Stimulated activated CD8-positive, alpha-beta memory T cell treated with anti-CD3 and anti-CD28 coated beads, Interleukin-12 subunit alpha, Interleukin-12 subunit beta, amount 100 ng/mL, for 24 hours (primary cell): Measurements from ENCODE around the gene ADAMTS17.

Source experiments
- DNase-seq: peaks from one replicate; pipeline ENCODE4 v3.0.0-alpha.2; 2020; ENCODE audit errors: extremely low read depth

Gene ADAMTS17

DNA sequence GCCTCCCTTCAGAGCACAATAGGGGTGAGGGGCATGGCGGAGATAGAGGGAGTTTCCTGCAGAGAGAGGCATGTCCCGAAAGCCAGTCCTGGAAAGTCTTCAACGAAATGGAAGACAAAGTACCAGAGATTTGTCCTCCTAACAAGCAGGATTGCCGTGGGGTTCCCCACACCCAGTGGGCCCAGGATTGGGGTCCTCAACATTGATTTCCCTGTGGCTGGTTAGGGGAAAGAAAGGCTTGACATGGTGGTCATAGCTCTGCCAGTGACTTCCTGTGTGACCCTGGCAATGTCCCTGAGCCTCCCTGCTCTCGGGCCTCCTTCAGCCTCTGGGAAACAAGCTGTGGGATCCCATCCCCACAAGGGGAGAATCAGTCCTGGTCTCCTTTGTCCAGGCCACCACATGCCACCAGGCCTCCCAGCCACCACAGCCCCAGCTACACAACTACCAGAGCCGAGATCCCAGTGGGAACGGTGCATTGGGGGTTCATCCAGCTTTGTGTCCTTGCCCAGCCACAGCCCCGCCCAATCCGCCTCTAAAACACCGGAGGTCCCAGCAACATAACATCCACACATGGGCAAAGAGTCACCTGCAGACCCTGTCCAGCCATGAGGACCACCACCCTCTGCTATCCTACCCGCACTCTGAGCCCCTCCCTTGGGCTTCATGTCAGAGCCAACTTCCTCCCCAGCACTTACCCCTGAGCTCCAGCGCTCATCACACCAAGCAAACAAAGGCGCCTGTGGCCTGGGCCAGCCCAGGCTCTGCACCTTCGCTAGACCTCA is 63.0 kb downstream of the ADAMTS17 start:
- DNase-seq: no peak

DNA sequence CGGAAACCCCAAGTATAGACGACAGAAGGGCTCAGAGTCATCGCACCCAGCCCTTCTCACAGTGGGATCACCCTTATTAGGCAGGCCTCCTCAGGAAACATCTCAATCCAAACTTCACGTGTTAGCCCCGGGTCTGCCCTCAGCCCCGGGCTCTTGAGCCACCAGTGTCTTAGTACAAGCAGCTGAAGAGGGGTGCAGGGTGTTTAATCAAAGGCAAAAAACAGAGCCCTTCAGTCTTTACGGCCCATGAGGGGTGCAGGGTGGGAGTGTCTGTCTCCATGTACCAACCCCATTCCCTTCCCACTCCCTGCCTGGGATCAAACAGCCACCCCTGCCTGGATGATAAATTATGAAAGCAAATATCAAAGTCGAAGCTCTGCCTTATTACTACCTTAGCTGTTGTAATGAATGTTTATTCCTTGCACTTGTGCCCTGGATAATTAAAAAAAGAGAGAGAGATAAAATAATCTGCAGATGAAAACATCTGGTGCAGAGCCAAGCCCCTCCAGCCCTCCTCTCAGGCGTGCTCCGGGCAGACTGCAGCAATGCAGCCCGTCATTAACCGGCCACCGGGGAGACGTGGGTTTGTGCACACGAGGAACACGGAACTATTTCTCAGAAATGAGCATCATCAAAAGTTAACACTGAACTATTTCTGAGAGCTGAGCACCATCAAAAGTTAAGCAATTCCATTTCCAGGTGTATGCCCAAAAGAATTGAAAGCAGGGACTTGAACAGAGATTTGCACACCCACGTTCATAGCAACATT is 64.5 kb downstream of the ADAMTS17 start:
- no peak for DNase-seq

DNA sequence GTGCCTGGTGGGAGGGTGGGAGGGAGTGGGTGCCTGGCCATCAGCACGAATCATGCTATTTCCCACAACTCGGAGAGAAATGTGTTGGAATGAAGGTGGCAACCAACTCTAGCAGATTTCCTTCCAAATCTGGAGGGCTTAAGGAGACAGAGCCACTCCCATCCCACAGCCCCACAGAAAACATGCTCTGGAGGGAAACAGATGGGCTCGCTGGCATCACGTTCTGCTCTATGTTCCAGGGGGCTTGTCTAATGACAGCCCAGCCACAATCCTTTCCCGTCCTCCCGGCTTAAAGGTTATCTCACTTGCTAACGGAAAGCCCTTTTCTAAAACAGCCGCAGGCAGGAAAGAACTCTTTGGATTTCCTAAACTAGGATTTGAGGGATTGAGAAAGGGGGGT is 65.3 kb downstream of the ADAMTS17 start:
- DNase-seq: no peak

DNA sequence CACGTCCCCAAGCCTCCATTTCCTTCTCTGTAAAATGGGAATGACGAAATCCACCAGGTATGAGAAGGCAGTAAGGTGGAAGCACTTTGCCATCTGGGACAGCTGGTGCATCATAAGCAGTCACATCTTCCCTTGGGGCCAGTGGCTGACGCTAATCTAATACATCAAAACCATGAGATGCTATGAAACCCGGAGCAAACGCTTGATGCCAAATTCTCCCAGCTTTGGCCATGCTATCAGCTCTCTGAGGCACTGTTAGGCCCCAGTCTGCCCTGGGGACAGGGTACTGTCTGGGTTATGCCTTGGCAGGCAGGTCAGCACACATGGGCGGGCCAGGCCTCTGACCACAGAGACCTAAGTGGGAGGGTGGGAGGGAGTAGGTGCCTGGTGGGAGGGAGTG is 66.1 kb downstream of the ADAMTS17 start:
- no peak for DNase-seq

DNA sequence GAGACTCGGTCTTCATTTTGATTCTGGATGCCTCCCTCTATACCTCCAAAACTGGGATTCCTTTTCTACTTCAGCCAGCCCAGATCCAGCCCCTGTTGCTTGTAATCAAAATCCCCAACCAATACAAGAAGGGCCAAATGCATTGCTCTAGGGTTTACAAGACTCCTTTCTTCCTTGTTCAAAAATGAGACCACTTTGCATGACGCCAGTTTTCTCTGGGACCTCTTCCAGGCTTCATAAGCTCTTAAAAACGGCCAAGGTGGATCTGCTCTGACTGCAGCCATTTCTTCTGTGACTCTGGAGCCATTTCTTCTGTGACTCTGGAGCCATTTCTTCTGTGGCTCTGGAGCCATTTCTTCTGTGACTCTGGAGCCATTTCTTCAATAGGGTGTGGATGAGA is 71.9 kb downstream of the ADAMTS17 start:
- no peak for DNase-seq

DNA sequence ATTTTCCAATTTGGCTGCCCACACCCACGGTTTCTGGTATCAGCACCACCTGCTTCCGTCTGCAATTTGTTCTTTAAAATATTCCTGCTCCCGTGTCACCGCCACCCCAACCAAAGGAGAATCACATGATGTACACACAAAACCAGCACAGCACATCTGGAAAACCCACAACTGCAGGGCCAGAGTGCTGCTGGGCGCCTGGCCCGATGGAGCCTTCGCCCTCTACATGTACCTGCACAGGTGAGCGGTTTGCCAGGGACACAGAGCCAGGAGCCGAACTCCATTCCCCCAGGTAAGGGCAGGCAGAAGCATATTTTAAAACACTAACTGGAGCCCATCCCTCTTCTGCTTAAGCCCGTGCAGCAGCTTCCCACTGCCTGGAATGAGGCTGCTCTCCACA is 75.6 kb downstream of the ADAMTS17 start:
- no peak for DNase-seq

DNA sequence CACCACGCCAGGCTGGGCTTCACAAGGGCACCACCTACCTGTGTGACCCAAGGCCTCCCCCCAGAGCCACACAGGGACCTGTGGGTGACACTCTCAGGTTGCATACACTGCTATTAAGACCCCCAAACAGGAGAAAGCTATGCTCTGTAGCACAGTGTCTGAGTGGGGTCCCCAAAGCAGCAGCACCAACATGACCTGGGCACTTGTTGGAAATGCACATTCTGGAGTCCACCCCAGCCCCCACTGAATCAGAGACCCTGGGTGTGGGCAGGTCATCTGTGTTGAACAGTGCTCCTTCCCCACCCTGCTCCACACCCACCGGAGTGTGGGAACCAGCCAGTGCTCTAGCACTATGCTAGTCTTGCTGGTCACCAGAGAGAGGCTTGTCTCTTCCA is 76.1 kb downstream of the ADAMTS17 start:
- no peak for DNase-seq

DNA sequence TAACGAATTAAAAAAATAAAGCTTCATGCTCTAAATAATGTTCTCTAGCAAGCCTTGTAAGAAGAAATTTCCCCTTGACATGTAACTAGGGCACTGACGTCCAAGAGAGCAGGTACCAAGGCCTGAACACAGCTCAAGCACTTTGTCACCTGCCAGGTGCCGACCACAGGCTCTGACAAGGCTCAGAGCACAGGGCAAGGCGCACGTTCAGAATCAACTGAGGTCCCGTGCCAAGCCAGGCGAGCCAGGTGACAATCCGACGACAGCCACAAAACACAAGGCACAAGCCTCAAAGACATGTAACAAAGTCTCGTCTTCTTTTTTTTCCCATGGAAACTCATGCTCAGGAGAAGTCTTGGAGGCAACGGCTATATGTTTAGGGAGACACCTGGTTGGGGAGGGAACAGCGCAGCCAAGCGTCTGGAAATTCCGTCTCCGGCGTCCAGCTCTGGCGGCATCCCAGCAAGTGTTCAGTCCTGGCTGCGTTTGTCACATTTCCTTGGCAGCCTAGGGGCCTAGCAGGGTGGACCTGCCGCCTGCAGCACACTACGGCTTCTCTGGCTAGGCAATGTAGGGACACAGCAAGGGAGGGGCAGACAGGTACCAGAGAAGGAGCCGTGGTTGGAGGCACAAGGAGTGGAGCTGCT is 76.7 kb downstream of the ADAMTS17 start:
- DNase-seq: no peak

DNA sequence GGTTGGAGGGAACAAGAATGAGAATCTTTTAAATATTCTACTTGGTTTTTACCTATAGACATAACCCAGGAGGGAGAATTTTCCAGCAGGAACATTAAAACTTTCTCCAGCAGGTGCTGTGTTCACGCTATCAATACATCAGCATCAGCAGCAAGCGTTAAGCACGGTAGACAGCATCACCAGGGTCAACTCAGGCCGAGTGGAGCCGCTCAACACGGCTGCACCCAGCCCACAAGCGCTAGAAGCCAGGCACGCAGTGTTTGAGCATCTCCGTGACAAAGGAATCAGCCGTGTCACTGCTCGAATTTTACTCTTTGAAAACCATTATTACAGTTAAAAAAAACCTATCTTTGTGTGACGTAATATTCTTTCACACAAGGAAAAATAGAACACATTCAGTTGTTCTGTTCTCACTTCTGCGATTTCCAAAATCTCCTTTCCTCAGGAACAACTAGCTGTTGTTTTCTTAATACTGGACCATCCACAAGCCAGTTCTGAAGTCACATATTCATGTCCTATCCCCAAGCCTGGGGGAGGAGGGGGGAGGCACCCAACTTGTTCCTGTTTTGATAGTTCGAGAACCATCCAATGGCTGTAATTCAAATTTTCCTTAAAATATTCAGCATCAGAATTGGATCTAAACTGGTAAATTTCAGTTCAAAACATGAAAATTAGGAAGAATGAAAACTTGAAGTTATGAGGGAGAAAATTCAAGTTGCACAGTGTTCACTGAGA is 77.9 kb downstream of the ADAMTS17 start:
- no peak for DNase-seq

DNA sequence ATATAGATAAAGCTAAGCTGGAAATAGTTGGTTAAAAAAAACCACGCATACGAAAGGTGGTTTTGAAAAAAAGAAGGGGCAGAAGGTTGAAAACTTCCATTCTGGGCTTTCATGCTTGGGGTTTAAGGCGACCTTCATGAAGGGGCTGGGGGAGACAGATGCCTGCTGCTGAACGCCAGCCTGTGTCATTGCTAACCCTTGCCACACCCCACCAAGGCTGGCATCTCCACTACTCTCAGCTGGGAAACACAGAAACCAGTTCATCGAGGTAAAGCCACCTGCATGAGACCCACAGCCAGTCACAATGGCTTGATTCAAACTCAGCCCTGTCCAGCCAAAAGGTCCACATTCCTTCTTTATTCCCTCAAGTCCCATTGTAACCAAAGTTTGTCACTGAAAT is 78.7 kb downstream of the ADAMTS17 start:
- DNase-seq: no peak

DNA sequence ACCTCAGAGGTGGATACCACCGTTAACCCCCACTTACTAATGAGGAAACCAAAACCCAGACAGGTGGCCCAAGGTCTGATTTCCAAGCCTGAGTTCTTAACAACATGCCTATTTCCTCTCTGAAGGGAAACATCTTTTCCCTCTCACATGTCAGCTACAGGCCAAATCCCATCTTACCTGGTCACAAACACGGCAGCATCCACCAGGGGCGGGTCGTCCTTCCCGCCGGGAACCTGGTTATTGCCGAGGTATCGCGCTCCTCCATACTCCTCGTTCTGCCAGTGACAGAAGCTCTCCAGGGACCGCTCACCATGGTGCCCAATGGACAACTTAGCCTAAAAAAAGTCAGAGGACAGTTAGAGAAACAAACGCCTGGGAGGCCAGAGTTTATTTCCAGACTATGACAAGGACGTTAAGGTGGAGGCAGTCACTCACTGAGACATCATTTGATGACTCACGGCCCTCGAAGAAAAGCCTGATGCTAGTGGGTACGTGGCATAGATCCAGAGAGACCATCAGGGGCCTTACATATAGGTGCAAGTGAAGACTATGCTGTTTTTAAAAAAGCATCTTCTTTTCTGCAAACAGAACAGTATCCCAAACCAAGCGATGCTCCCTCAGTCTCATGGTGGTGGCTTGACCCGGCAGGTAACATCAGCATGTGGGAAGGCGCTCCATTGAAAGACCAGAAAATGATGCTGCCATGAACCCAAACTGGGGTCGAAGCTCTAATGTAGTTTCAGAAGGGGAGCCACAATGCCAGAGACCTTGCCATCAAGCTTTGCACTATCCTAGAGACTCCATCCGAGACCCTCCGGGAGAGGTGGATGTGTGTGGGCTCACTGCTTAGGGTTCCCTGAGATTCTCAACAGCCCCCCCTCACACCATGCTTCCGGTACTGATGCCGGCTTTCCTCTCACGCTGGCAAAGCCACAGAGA is 80.2 kb downstream of the ADAMTS17 start:
- no peak for DNase-seq

DNA sequence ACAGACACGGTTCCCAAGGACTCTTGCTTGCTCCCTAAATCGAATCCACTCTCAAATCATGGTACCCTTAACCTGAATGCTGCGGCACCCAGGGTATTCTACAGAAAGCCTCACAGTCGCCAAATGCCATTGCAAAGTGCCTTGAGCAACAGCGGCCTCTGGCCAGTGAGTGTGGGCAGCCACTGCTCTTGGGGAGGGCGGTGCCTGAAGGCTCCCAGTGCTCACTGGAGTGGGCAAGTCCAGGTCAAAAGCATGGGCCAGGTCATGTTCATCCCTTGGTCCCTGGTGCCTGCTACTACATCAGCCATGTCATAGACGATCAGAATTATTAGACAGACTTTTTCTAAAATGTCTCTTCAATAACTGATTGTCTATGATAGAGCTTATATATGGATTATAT is 82.5 kb downstream of the ADAMTS17 start:
- DNase-seq: no peak

DNA sequence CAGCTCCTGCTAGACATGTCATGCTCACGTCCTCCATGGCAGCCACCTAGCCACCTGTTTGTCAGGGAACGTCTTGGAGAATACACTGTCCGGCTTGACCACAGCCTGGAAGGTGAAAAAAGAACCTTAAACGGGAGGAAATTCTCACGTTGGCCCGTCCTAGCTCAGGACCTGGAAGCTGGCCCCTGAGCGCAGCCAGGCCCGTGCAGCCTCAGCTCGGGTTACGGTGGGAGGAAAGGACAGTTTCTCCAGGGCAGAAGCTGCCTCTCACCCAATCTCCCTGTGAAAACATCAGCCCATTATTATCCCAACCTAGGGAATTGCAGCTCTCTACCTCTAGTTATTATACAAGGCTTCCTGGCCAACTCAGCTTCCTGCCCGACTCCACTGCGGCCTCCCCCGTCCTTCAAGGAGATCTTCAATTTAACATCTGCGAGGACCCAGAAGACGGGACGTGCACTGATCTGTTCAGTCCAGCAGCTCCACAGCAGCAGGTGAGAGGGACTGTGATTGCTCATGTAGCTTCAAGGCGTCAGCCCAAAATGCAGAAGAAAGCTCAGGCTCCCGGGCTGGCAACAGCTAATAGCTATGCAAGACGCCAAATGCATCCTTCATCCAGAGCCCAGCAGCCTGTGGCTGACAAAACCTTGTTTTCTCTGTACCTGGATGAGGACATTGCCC is 84.7 kb downstream of the ADAMTS17 start:
- no peak for DNase-seq

DNA sequence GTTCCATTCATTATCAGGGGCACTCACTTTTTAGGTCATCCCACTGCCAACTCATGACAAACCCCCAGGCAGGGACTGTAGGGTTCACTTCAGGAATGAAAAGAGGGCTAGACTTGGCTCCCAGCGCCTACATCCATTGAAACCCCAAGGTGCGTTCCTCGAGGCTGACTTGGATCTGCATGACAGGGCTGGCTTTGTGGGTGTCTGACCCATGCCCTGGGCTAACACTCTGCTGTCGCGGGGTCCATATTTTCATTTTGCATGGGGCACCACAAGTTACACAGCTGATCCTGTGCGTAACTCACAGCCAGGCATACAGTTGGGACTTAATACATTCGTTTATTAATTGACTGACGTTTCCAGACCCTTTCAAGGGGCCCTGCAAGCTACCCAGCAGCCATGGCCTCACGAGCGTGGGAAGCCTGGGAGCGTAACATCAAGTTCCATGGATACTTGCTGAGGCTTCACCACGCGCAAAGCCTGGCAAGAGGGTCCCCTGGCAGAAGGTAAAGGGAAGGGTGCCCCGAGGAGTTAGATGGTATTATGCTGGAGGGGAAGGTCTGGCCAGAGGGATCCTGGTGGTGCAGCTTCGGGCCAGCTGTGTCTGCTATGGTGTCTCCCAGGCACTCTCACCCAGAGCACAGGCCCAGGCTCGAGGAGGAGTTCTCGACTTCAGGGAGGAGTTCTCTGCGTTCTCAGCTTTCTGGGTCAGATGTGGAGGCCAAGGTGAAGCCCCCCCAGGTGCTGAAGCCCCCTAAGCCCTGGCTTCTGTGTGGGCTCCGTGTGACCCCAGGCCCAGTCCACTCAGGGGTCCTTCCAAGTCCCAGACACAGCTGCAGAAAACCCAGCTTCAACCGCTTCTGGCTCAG is 85.4 kb downstream of the ADAMTS17 start:
- no peak for DNase-seq

DNA sequence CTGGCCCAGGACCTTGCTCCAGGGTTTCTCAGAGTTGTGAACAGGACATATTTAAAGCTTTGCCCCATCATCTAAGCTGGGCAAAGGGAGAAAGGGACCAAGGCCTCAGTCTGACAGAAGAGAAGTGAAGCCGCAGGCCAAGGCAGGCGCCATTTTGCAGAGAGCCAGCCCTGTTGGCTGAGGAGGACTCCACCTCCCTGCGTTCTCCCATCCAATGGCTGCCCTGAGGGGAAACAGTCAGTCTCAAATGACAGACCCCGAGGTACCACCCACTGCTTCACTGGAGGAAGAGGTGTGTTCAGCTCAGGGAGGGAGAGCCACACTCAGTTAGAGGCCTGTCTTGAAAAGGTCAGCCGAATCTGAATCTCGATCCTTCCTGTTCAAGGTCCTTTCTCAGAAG is 86.1 kb downstream of the ADAMTS17 start:
- DNase-seq: no peak

DNA sequence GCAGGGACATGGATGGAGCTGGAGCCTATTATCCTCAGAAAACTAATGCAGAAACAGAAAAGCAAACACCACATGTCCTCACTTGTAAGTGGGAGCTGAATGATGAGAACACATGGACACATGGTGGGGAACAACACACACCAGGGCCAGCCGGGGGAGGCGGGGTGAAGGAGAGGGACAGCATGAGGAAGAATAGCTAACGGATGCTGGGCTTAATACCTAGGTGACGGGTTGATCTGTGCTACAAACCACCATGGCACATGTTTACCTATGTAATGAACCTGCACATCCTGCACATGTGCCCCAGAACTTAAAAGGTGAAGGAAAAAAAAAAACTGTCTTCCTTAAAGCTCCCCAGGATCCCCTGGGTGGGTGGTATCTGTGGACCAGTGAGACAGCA is 87.1 kb downstream of the ADAMTS17 start:
- DNase-seq: no peak

DNA sequence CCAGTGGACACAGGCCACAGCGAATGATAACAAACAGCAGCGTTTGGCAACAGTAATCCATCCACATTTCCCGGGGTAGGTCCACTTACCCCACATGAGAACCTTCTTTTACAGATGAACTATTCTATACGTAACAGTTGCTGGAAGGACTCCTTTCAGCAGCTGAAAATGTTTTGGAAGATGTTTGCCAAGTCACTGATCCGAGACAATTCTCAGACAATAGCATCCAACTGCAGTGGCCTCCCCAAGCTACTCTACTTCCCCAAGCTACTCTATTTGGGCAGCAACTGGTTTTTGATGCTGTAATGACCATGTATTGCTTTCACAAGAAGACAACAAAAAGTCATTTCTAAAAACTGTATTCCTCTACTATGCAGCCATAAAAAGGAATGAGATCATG is 87.5 kb downstream of the ADAMTS17 start:
- no peak for DNase-seq

DNA sequence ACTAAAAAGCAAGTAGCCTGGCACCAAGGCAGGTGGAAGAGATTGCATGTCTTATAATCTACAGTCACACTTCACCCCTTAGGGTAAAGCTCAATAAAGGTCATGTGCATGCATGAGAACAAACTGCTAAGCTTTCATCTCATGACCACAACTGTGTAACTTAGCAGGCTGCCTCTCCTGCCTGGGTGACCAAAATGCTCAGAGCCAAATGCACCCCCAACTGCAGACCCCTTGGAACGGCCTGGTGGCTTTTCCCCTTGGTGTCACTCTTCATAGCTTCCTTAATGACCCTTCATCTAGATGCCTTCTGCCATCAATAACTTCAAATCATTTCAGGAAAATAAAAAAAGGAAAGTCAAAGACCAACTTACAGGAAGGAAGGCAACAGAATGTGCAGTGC is 88.1 kb downstream of the ADAMTS17 start:
- no peak for DNase-seq

DNA sequence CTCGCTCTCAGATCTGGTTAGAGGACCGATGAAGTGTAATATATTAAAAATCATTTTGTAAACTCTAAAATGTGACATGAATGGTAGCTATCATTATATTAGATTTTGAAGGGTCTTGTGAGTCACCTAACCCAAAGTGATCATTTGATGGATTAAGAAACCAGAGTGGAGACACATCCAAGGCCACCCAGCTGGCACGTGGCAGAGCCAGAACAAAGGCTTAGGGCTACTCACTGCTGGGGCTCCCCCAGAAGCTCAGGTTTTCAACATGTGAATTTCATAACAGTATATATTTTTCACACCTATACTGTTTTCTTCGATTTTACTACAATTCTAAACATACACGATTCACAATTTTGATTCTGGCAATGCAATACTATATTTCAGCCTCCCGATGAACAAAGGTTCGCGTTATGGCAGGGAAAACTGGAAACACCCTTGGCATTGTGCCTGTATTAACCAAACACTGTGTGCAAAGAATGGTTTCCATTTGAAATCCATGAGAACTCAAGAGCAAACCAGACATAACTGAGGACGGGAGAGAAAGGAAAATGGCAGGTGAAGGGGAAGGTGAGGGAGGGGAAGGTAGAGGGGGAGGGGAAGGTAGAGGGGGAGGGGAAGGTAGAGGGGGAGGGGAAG is 88.9 kb downstream of the ADAMTS17 start:
- no peak for DNase-seq
